ENCODE measurements around the gene RPP14.

RPP14 gene

DNA sequence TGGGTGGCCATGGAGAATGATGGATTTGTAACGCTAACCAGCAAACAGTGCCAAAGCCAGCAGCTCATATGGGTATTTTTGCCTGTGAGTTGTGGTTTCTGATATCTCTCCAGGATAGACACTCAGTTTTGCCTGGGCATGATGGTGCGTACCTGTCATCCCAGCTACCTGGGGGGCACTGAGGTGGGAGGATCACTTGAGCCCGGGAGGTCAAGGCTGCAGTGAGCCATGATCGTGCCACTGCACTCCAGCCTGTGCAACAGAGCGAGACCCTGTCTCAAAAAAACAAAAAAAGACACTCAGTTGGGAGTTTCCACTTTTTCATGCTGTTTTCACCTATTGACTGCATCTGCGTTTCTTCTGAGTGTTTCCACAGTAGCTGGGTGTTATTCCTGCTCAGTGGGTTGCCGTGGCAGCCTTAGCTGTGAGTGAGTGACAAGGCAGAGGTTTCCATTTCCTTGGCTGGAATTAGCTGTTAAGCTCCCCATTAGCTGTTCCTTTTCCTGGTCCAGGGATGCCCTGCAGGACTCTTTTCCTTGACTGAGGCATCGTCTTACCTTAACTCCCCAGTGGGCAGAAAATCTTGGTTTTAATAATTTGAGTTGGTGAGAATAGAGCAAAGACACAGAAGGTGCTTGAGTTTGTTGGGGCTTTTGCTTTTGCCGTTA lies 14.2 kb upstream of the RPP14 start:
- DNase-seq (ENCODE audit: low read depth, low spot score), result no peak
- TF ChIP-seq, protein P1, sequence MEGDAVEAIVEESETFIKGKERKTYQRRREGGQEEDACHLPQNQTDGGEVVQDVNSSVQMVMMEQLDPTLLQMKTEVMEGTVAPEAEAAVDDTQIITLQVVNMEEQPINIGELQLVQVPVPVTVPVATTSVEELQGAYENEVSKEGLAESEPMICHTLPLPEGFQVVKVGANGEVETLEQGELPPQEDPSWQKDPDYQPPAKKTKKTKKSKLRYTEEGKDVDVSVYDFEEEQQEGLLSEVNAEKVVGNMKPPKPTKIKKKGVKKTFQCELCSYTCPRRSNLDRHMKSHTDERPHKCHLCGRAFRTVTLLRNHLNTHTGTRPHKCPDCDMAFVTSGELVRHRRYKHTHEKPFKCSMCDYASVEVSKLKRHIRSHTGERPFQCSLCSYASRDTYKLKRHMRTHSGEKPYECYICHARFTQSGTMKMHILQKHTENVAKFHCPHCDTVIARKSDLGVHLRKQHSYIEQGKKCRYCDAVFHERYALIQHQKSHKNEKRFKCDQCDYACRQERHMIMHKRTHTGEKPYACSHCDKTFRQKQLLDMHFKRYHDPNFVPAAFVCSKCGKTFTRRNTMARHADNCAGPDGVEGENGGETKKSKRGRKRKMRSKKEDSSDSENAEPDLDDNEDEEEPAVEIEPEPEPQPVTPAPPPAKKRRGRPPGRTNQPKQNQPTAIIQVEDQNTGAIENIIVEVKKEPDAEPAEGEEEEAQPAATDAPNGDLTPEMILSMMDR (IDR thresholded peaks at IDR 0.05; ENCODE audit: low read depth, low read length), result no peak
- in situ Hi-C loops (cut with HindIII; ENCODE audit: low sequenced_read_pairs), result no loop called here

GRCh38 chr3:58292866-58293265 lies 13.2 kb upstream of the RPP14 start:
- in situ Hi-C loops (cut with HindIII; ENCODE audit: low sequenced_read_pairs), result no loop called here
- no peak overlapping the region for H3K4me3 ChIP-seq (ENCODE audit: low read depth, low read length)
- no peak for DNase-seq (ENCODE audit: low read depth, low spot score)
- TF ChIP-seq, protein P1 (IDR thresholded peaks at IDR 0.05; ENCODE audit: low read depth, low read length), result no peak

More for the DNA sequence above, 14.2 kb upstream of the RPP14 start:
- no peak overlapping the region for H3K4me3 ChIP-seq (ENCODE audit: low read depth, low read length)

- H3K4me3 ChIP-seq (ENCODE audit: low read depth, low read length), result no peak overlapping the region
- no peak for DNase-seq (ENCODE audit: low read depth, low spot score)
- TF ChIP-seq, protein P1 (IDR thresholded peaks at IDR 0.05; ENCODE audit: low read depth, low read length), result no peak
- in situ Hi-C loops (cut with HindIII; ENCODE audit: low sequenced_read_pairs), result no loop called here
These were observed 12.5 kb upstream of the RPP14 start for GRCh38 chr3:58293516-58293915.

- TF ChIP-seq, protein P1 (IDR thresholded peaks at IDR 0.05; ENCODE audit: low read depth, low read length), result no peak
- H3K4me3 ChIP-seq (ENCODE audit: low read depth, low read length), result no peak overlapping the region
- DNase-seq (ENCODE audit: low read depth, low spot score), result no peak
- in situ Hi-C loops (cut with HindIII; ENCODE audit: low sequenced_read_pairs), result no loop called here
These were observed 9.8 kb upstream of the RPP14 start for GRCh38 chr3:58296269-58296668.

DNA sequence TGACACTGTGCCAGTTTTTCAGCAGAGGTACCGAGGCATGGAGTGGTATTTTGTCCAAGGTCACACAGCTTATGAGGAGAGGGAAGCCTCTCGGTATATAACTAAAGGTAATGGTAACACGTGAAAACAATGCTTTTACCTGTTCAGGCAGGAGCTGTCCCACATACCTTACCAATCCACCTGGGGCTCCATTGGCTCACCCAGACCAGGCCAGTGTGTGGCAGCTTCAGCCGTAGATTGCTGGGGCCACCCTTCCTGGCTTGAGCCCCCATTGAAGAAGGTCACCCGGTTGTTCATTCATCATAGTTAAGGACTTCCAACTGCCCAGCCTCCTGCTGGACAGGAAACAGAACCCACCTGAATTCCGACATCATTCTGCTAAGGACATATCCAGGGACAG lies 9.2 kb upstream of the RPP14 start:
- TF ChIP-seq, protein P1 (IDR thresholded peaks at IDR 0.05; ENCODE audit: low read depth, low read length), result no peak
- H3K4me3 ChIP-seq (ENCODE audit: low read depth, low read length), result no peak overlapping the region
- in situ Hi-C loops (cut with HindIII; ENCODE audit: low sequenced_read_pairs), result no loop called here
- DNase-seq (ENCODE audit: low read depth, low spot score), result no peak

- TF ChIP-seq, protein P1 (IDR thresholded peaks at IDR 0.05; ENCODE audit: low read depth, low read length), result no peak
- H3K4me3 ChIP-seq (ENCODE audit: low read depth, low read length), result no peak overlapping the region
- in situ Hi-C loops (cut with HindIII; ENCODE audit: low sequenced_read_pairs), result no loop called here
- DNase-seq (ENCODE audit: low read depth, low spot score), result no peak
These were observed 7.9 kb upstream of the RPP14 start for GRCh38 chr3:58298190-58298589.

All from astrocyte of the spinal cord (primary cell).